Natural killer cell (primary cell): ENCODE results near the gene PTPRT. TPM values are rescaled to one million over a fixed set of nuclear protein-coding genes. Genes with fewer than 3 reads are reported as not detected.

ENCODE experiments used
- ATAC-seq, 3 donors: fragments of 150-1000 bp in 2 of 3; fragments of 200-7000 bp in 1 of 3; cut with Tn5 transposase; 1 replicate in 1 of 3; 2 replicates in 2 of 3; pipeline ENCODE4 v1.10.0; 2021; ENCODE audit warnings: mild to moderate bottlenecking in 2 of 3, moderate library complexity in 2 of 3
- DNase-seq, 2 donors: peaks; one replicate each; pipeline versions ENCODE4 v3.0.0 to v3.0.0-alpha.2; 2013 to 2021; ENCODE audit warnings: mixed read lengths in 1 of 2
- H3K27ac ChIP-seq: one replicate; pipeline ENCODE4 v1.5.1; 2013; ENCODE audit warnings: mild to moderate bottlenecking, low read length
- H3K27me3 ChIP-seq: one replicate; pipeline ENCODE4 v1.6.1; 2013; ENCODE audit warnings: low read length; ENCODE audit not compliant: control insufficient read depth, insufficient read depth
- H3K36me3 ChIP-seq: one replicate; pipeline ENCODE4 v1.6.1; 2013; ENCODE audit warnings: low read length; ENCODE audit not compliant: control insufficient read depth, insufficient read depth
- H3K4me1 ChIP-seq: one replicate; pipeline ENCODE4 v1.6.1; 2013; ENCODE audit warnings: low read length; ENCODE audit not compliant: control insufficient read depth, insufficient read depth
- H3K4me3 ChIP-seq: one replicate; pipeline ENCODE4 v1.5.1; 2013; ENCODE audit warnings: low read length
- H3K9me3 ChIP-seq: one replicate; pipeline ENCODE4 v1.6.1; 2013; ENCODE audit warnings: low read length; ENCODE audit not compliant: control insufficient read depth, insufficient read depth
- H3K27ac Mint-ChIP-seq, 2 donors: one replicate each; pipeline ENCODE4 v1.8.0; 2022; ENCODE audit warnings: mild to moderate bottlenecking in 2 of 2, mixed read lengths in 2 of 2, moderate library complexity in 1 of 2
- H3K27me3 Mint-ChIP-seq, 2 donors: one replicate each; pipeline ENCODE4 v1.8.0; 2022; ENCODE audit warnings: low read depth in 2 of 2, mixed read lengths in 2 of 2
- H3K36me3 Mint-ChIP-seq: one replicate; pipeline ENCODE4 v1.8.0; 2022; ENCODE audit warnings: mixed read lengths
- H3K4me1 Mint-ChIP-seq, 2 donors: one replicate each; pipeline ENCODE4 v1.8.0; 2022; ENCODE audit warnings: mixed read lengths in 2 of 2
- H3K4me3 Mint-ChIP-seq: one replicate; pipeline ENCODE4 v1.8.0; 2022; ENCODE audit warnings: mild to moderate bottlenecking, moderate library complexity, mixed read lengths
- H3K9me3 Mint-ChIP-seq, 2 donors: one replicate each; pipeline ENCODE4 v1.8.0; 2022; ENCODE audit warnings: mixed read lengths in 2 of 2
- WGBS: methylation state at CpG from one replicate; pipeline ENCODE4 v1.1.7; 2013; ENCODE audit warnings: missing lambda C conversion rate; ENCODE audit not compliant: insufficient coverage; 5-methylcytosine and 5-hydroxymethylcytosine counted together
- intact Hi-C: fragments of 100-400 bp; cut with micrococcal nuclease; formaldehyde crosslinking; loops from one replicate; pipeline ENCODE4 v1.14.2; 2022
- total RNA-seq, 4 donors: library from RNA; stranded (reverse); fragments of 120-200 nt in 1 of 4; gene quantifications; one replicate each; pipeline versions ENCODE4 v1.2.3 to v1.2.4, GENCODE V29; 2013 to 2022
- TF ChIP-seq, protein P1 (sequence below): fragments of 200-600 bp; IDR thresholded peaks from one replicate; pipeline ENCODE4 v1.8.0; 2022; ENCODE audit warnings: antibody characterized with exemption

Gene PTPRT
- total RNA-seq, 3 donors from 2014 or later (not counting 1 experiment from before 2014, with no cell fraction given) = not detected

DNA sequence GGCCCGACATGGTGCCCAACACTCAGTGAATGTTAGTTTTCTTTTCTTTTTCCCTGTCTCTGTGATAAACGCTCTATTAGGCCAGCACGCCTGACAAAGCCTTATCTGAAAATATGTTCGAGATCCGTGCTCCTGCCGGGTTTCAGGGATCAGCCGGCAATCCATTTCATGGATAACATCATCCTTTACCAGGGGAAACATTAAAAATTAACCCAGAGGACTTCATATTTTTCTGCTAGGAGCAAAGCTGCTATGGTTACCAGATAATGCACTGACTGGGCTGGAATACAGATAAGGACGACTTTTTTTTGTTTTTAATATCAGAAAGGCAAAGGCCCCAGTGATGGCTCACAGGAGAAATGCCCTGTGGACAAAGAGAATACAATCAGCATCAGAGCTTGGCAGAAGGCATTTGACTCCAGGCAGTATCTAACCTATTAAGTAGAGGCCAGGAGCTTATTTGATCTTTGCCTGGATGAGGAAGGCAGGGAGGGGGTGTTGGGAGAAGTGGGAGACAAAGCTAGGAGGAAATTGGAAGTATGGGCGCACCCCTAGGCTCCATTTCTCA is 1089.5 kb downstream of the PTPRT start:
- peaks cover 0 to 3% of the 10 kb centered on the region in 2 donors for H3K27me3 Mint-ChIP-seq

GRCh38 chr20:42099101-42099500 is 1090.6 kb downstream of the PTPRT start:
- Histone ChIP-seq H3K4me3 (no peak overlapping the region), H3K27me3 (no peaks in the 10 kb centered on the region), H3K36me3 (no peaks in the 10 kb centered on the region), H3K27ac (no peak overlapping the region), H3K9me3 (no peaks in the 10 kb centered on the region), H3K4me1 (no peaks in the 10 kb centered on the region)
- ATAC-seq (no peak), DNase-seq (no peak)
- intact Hi-C loops = no loop called here
- no peak overlapping the region for H3K4me3 Mint-ChIP-seq
- TF ChIP-seq, protein P1, sequence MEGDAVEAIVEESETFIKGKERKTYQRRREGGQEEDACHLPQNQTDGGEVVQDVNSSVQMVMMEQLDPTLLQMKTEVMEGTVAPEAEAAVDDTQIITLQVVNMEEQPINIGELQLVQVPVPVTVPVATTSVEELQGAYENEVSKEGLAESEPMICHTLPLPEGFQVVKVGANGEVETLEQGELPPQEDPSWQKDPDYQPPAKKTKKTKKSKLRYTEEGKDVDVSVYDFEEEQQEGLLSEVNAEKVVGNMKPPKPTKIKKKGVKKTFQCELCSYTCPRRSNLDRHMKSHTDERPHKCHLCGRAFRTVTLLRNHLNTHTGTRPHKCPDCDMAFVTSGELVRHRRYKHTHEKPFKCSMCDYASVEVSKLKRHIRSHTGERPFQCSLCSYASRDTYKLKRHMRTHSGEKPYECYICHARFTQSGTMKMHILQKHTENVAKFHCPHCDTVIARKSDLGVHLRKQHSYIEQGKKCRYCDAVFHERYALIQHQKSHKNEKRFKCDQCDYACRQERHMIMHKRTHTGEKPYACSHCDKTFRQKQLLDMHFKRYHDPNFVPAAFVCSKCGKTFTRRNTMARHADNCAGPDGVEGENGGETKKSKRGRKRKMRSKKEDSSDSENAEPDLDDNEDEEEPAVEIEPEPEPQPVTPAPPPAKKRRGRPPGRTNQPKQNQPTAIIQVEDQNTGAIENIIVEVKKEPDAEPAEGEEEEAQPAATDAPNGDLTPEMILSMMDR = no peak
- WGBS = 93% methylated on average over 7 of the region's 7 CpGs
- H3K4me1 Mint-ChIP-seq = no peaks in the 10 kb centered on the region
- H3K27me3 Mint-ChIP-seq = peaks cover 0 to 3% of the 10 kb centered on the region in 2 donors
- H3K27ac Mint-ChIP-seq = no peak overlapping the region
- peaks cover 3% of the 10 kb centered on the region in 2 donors for H3K9me3 Mint-ChIP-seq
- H3K36me3 Mint-ChIP-seq = no peaks in the 10 kb centered on the region

More for the DNA sequence above, 1089.5 kb downstream of the PTPRT start:
- Histone ChIP-seq H3K36me3 (no peaks in the 10 kb centered on the region), H3K4me3 (no peak overlapping the region), H3K9me3 (no peaks in the 10 kb centered on the region), H3K27ac (no peak overlapping the region), H3K4me1 (no peaks in the 10 kb centered on the region), H3K27me3 (no peaks in the 10 kb centered on the region)
- DNase-seq = no peak
- TF ChIP-seq, protein P1 = no peak
- Mint-ChIP-seq H3K9me3 (peaks cover 3% of the 10 kb centered on the region in 2 donors), H3K4me1 (no peaks in the 10 kb centered on the region), H3K36me3 (no peaks in the 10 kb centered on the region), H3K27ac (no peak overlapping the region), H3K4me3 (no peak overlapping the region)
- intact Hi-C loops = no loop called here
- no peak for ATAC-seq
- WGBS = 86% methylated on average over 8 of the region's 9 CpGs

- H3K9me3 ChIP-seq = no peaks in the 10 kb centered on the region
- Mint-ChIP-seq H3K36me3 (no peaks in the 10 kb centered on the region), H3K9me3 (peaks cover 3% of the 10 kb centered on the region in 2 donors), H3K4me3 (no peak overlapping the region), H3K27ac (no peak overlapping the region), H3K27me3 (peaks cover 0 to 3% of the 10 kb centered on the region in 2 donors), H3K4me1 (no peaks in the 10 kb centered on the region)
- H3K4me1 ChIP-seq = no peaks in the 10 kb centered on the region
- DNase-seq = no peak
- intact Hi-C loops = no loop called here
- no peak overlapping the region for H3K27ac ChIP-seq
- ATAC-seq = no peak
- H3K4me3 ChIP-seq = no peak overlapping the region
- no peaks in the 10 kb centered on the region for H3K27me3 ChIP-seq
- 88% methylated on average over 8 of the region's 8 CpGs for WGBS
- no peaks in the 10 kb centered on the region for H3K36me3 ChIP-seq
- TF ChIP-seq, protein P1 = no peak
Observed at GRCh38 chr20:42098418-42098817, 1091.3 kb downstream of the PTPRT start.

- WGBS = 73% methylated on average over 5 of the region's 5 CpGs
- DNase-seq = no peak
- H3K27ac ChIP-seq = no peak overlapping the region
- H3K4me3 ChIP-seq = no peak overlapping the region
- TF ChIP-seq, protein P1 = no peak
- no peak for ATAC-seq
- H3K9me3 ChIP-seq = no peaks in the 10 kb centered on the region
- no peaks in the 10 kb centered on the region for H3K4me1 Mint-ChIP-seq
- H3K27me3 Mint-ChIP-seq = peaks cover 0 to 3% of the 10 kb centered on the region in 2 donors
- no peak overlapping the region for H3K4me3 Mint-ChIP-seq
- H3K4me1 ChIP-seq = no peaks in the 10 kb centered on the region
- no peaks in the 10 kb centered on the region for H3K27me3 ChIP-seq
- no peaks in the 10 kb centered on the region for H3K36me3 ChIP-seq
- no peak overlapping the region for H3K27ac Mint-ChIP-seq
- H3K36me3 Mint-ChIP-seq = no peaks in the 10 kb centered on the region
- peaks cover 3% of the 10 kb centered on the region in 2 donors for H3K9me3 Mint-ChIP-seq
- intact Hi-C loops = no loop called here
Observed at GRCh38 chr20:42097741-42098140, 1092.0 kb downstream of the PTPRT start.
